Esophagus muscularis mucosa (tissue), 4 donors: ENCODE data around the gene MAPK1IP1L.

ENCODE experiments used
- CTCF ChIP-seq, 3 experiments: fragments of 200-600 bp in 2 of 3; fragments of 450-650 bp in 1 of 3; sonication (generic) in 2 of 3; IDR thresholded peaks; one replicate each; pipeline ENCODE4 v1.5.1; 2017 to 2019; ENCODE audit warnings: antibody characterized with exemption in 3 of 3, mild to moderate bottlenecking in 2 of 3, moderate library complexity in 1 of 3
- EP300 ChIP-seq: sonication (generic); formaldehyde crosslinking; IDR thresholded peaks from one replicate; pipeline ENCODE4 v1.6.1; 2017; ENCODE audit warnings: antibody characterized with exemption
- POLR2A ChIP-seq: fragments of 450-650 bp; IDR thresholded peaks from one replicate; pipeline ENCODE4 v1.6.1; 2017; ENCODE audit warnings: antibody characterized with exemption, moderate library complexity, mild to moderate bottlenecking, low read depth
- POLR2AphosphoS5 ChIP-seq, 2 donors: sonication (generic); formaldehyde crosslinking; IDR thresholded peaks; one replicate each; pipeline ENCODE4 v1.6.1; 2017; ENCODE audit warnings: antibody characterized with exemption in 2 of 2

GRCh38 chr14:55102141-55102621 lies 50.7 kb downstream of the MAPK1IP1L start:
- TF ChIP-seq CTCF (IDR thresholded peaks at IDR 0.05): no peak
- TF ChIP-seq POLR2A: no peak
- peak; percentile 89 for TF ChIP-seq POLR2AphosphoS5 (IDR thresholded peaks at IDR 0.05)
- TF ChIP-seq EP300: no peak
